Type B pancreatic cell (in vitro differentiated cells): Measurements from ENCODE around the gene TSPAN2. TPM values are rescaled to one million over a fixed set of nuclear protein-coding genes. Genes with fewer than 3 reads are reported as not detected.
A peak's percentile ranks its signal among the peaks of the same experiment; 100 is the strongest.

Experiments
- DNase-seq: peaks from one replicate; pipeline ENCODE4 v3.0.0; 2021; ENCODE audit warnings: mixed read lengths; ENCODE audit not compliant: unreplicated experiment; ENCODE audit errors: extremely low spot score
- H3K27ac Mint-ChIP-seq: 2 replicates; pipeline ENCODE4 v1.8.0; 2021; ENCODE audit warnings: mild to moderate bottlenecking, mixed read lengths
- H3K27me3 Mint-ChIP-seq: 2 replicates; pipeline ENCODE4 v1.8.0; 2021; ENCODE audit warnings: mixed read lengths
- H3K36me3 Mint-ChIP-seq: 2 replicates; pipeline ENCODE4 v1.8.0; 2021; ENCODE audit warnings: mixed read lengths
- H3K4me1 Mint-ChIP-seq: one replicate; pipeline ENCODE4 v1.8.0; 2021; ENCODE audit warnings: mixed read lengths; ENCODE audit not compliant: unreplicated experiment
- H3K4me3 Mint-ChIP-seq: 2 replicates; pipeline ENCODE4 v1.8.0; 2021; ENCODE audit warnings: mild to moderate bottlenecking, mixed read lengths
- H3K9me3 Mint-ChIP-seq: 2 replicates; pipeline ENCODE4 v1.8.0; 2021; ENCODE audit warnings: mixed read lengths
- total RNA-seq: library from RNA; stranded (reverse); gene quantifications from 2 replicates; pipeline ENCODE4 v1.2.1, GENCODE V29; 2021; ENCODE audit warnings: low replicate concordance
- TF ChIP-seq, protein P1 (sequence below): fragments of 200-600 bp; sonication (generic); conservative IDR thresholded peaks from 2 replicates; pipeline ENCODE4 v1.5.0; 2021; ENCODE audit warnings: antibody characterized with exemption, mild to moderate bottlenecking

Gene TSPAN2
- total RNA-seq, 1 donor from 2014 or later = 29.6 TPM

DNA sequence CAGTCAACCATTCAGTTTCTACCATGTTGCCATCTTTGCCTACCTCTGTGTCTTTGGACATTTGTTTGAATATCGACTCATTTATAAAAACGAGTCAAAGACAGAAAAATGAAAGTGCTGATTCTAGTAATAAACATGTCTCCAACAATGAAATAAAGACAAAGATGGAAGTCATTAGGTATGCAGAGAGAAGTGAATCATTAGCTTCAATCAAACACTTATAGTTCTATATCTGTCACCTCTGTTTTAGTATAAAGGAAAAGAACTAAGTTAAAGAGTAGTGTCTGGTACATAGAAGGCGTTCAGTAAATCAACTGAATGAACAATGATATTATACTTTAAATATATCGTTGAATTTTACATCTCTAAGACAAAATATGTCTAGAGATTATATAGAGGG lies 1.7 kb upstream of the TSPAN2 start:
- H3K4me3 Mint-ChIP-seq = peak overlapping the region; percentile 90
- H3K27ac Mint-ChIP-seq = peak overlapping the region; percentile 70
- no peaks in the 10 kb centered on the region for H3K9me3 Mint-ChIP-seq

DNA sequence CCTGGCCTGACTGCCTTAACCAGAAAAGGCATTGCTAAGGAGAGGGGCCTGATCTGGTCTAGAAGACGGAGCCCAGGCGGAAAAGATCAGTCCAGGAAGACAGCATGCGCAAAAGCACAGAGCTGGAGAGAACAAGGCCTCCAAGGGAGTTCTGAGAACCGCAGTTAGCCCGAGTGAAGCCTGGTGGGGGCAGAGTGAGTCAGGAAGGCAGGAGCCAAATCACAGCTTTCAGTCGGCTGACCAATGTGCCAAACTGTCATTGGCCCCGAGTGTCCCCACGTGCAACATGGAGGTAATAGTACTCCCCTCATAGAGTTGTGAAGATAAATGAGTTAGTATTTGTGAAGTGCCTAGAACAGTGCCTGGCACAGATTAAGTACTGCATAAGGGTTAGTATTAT lies 1.2 kb upstream of the TSPAN2 start:
- peaks cover 26% of the 10 kb centered on the region for H3K4me1 Mint-ChIP-seq
- H3K27me3 Mint-ChIP-seq = peaks cover 30% of the 10 kb centered on the region
- peak overlapping the region; percentile 90 for H3K4me3 Mint-ChIP-seq
- no peak for DNase-seq
- TF ChIP-seq, protein P1, sequence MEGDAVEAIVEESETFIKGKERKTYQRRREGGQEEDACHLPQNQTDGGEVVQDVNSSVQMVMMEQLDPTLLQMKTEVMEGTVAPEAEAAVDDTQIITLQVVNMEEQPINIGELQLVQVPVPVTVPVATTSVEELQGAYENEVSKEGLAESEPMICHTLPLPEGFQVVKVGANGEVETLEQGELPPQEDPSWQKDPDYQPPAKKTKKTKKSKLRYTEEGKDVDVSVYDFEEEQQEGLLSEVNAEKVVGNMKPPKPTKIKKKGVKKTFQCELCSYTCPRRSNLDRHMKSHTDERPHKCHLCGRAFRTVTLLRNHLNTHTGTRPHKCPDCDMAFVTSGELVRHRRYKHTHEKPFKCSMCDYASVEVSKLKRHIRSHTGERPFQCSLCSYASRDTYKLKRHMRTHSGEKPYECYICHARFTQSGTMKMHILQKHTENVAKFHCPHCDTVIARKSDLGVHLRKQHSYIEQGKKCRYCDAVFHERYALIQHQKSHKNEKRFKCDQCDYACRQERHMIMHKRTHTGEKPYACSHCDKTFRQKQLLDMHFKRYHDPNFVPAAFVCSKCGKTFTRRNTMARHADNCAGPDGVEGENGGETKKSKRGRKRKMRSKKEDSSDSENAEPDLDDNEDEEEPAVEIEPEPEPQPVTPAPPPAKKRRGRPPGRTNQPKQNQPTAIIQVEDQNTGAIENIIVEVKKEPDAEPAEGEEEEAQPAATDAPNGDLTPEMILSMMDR = no peak
- H3K9me3 Mint-ChIP-seq = no peaks in the 10 kb centered on the region
- H3K36me3 Mint-ChIP-seq = no peaks in the 10 kb centered on the region
- H3K27ac Mint-ChIP-seq = peak overlapping the region; percentile 70

More for the DNA sequence above, 1.7 kb upstream of the TSPAN2 start:
- TF ChIP-seq, protein P1 = no peak
- peaks cover 23% of the 10 kb centered on the region for H3K4me1 Mint-ChIP-seq
- H3K27me3 Mint-ChIP-seq = peaks cover 30% of the 10 kb centered on the region
- no peak for DNase-seq
- H3K36me3 Mint-ChIP-seq = no peaks in the 10 kb centered on the region

DNA sequence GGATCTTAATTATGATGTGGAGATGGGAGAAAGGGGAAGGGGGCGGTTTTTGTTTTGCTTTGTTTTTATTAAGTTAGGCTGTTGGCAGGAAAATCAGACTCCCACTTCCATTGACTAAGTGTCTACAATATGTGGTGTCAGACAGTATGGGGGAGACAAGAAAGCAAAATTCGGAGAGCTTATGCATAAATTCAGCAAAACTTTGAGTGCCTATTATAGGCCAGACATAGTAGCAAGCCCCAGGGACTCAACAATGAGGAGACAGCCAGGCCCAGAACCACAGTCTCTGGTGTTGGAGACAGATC lies 835 bp upstream of the TSPAN2 start:
- Mint-ChIP-seq H3K4me3 (peak overlapping the region; percentile 90), H3K4me1 (peaks cover 28% of the 10 kb centered on the region), H3K36me3 (no peaks in the 10 kb centered on the region), H3K27ac (peak overlapping the region; percentile 70), H3K27me3 (peaks cover 30% of the 10 kb centered on the region), H3K9me3 (no peaks in the 10 kb centered on the region)
- no peak for DNase-seq
- TF ChIP-seq, protein P1 = no peak

DNA sequence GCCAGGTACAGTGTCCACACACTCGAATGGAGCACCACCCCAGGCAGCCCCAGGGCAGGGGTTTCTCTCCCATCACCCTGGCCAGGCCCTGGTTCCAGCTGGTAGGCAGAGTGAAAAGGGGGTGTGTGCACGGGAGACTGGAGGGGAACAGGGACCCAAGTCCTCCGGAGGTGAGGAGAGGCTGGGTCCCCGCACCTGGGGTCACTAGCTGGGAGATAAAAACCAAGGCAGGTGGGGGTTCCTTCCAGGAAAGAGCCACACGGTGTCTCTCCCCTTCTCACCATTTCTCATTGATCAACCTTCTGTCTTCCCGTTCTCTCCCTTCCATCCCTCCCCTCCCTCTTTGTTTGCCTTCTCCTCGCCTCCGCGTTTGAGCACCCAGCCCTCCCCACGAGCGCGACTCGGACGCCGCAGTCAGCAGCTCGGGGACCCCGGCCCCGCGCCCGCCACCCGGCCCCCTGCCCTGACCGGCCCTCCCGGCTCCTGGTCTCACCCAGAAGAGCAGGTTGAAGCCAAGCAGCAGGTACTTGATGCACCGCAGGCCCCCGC lies 358 bp downstream of the TSPAN2 start:
- TF ChIP-seq, protein P1 = no peak
- Mint-ChIP-seq H3K36me3 (no peaks in the 10 kb centered on the region), H3K4me3 (peak overlapping the region; percentile 86), H3K9me3 (no peaks in the 10 kb centered on the region), H3K4me1 (peaks cover 35% of the 10 kb centered on the region), H3K27ac (peak overlapping the region; percentile 75), H3K27me3 (peaks cover 30% of the 10 kb centered on the region)
- no peak for DNase-seq

DNA sequence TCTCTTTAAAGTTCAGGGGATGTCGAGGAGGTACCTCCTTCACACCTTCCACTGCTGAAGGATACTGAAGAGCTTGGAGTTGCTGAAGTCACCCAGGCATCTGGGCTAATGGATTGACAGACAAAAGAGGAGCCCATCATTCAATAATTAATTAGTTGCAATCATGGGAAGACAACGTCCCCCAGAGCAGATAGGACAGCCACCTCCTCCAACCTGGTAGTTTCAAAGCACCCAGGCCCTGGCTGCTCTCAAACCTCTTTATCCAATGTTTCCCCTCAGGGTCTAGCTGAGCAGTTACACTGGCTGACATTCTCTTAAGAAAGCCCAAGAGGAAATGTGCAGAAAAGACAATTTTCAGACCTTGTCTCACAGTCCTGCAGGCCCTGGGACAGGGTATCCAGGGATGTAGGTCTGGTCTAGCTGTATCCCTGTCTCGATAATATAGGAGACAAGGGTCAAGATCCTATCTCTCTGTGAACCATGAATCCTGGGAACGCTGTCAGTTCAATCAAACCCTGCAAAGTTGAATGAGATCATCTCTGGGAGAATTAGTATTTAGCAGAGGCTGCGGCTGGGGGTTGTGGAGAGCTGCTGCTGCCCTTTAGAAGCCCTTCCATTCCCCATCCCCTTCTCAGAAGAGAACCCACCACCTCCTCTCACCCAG lies 1.1 kb downstream of the TSPAN2 start:
- Mint-ChIP-seq H3K36me3 (no peaks in the 10 kb centered on the region), H3K4me1 (peaks cover 35% of the 10 kb centered on the region), H3K4me3 (peak overlapping the region; percentile 86), H3K27me3 (peaks cover 30% of the 10 kb centered on the region), H3K9me3 (no peaks in the 10 kb centered on the region), H3K27ac (peak overlapping the region; percentile 75)
- no peak for DNase-seq
- TF ChIP-seq, protein P1 = no peak
